GM12875 (cell line): ENCODE data around the gene ANTXRL.
"Not testable (repeated sequence)": the region's sequence is repeated elsewhere in the genome, so short reads cannot be mapped to it uniquely, and the experiment has no call there.

ENCODE experiments used
- H3K4me3 ChIP-seq: one replicate; pipeline ENCODE4 v1.5.1; 2011; ENCODE audit warnings: low read depth, low read length, control low read depth
- TF ChIP-seq, protein P1 (sequence below): IDR thresholded peaks from 2 replicates; pipeline ENCODE4 v1.5.1; 2011; ENCODE audit warnings: low read depth, mild to moderate bottlenecking, control low read depth, inconsistent platforms, low read length, moderate library complexity, borderline replicate concordance; ENCODE audit not compliant: insufficient read depth

Gene ANTXRL

GRCh38 chr10:46286991-46287693 lies at the start of gene ANTXRL:
Gene ANTXRL (plus strand): TSS chr10:46286997. CDS start chr10:46287263, 266 bp downstream.
- TF ChIP-seq, protein P1, sequence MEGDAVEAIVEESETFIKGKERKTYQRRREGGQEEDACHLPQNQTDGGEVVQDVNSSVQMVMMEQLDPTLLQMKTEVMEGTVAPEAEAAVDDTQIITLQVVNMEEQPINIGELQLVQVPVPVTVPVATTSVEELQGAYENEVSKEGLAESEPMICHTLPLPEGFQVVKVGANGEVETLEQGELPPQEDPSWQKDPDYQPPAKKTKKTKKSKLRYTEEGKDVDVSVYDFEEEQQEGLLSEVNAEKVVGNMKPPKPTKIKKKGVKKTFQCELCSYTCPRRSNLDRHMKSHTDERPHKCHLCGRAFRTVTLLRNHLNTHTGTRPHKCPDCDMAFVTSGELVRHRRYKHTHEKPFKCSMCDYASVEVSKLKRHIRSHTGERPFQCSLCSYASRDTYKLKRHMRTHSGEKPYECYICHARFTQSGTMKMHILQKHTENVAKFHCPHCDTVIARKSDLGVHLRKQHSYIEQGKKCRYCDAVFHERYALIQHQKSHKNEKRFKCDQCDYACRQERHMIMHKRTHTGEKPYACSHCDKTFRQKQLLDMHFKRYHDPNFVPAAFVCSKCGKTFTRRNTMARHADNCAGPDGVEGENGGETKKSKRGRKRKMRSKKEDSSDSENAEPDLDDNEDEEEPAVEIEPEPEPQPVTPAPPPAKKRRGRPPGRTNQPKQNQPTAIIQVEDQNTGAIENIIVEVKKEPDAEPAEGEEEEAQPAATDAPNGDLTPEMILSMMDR = no peak
- H3K4me3 ChIP-seq = no peak within 1 kb of the TSS

- no peak overlapping the region for H3K4me3 ChIP-seq
- TF ChIP-seq, protein P1 = no peak
These were observed 48.8 kb upstream of the ANTXRL start for GRCh38 chr10:46237815-46238510.

GRCh38 chr10:46239247-46239646 lies 47.5 kb upstream of the ANTXRL start:
- TF ChIP-seq, protein P1 = no peak
- no peak overlapping the region for H3K4me3 ChIP-seq

GRCh38 chr10:46239993-46240683 lies 46.7 kb upstream of the ANTXRL start:
- TF ChIP-seq, protein P1 = no peak
- no peak overlapping the region for H3K4me3 ChIP-seq

GRCh38 chr10:46240684-46241565 lies 45.9 kb upstream of the ANTXRL start:
- H3K4me3 ChIP-seq = no peak overlapping the region
- TF ChIP-seq, protein P1 = no peak

GRCh38 chr10:46245381-46245900 lies 41.4 kb upstream of the ANTXRL start:
- TF ChIP-seq, protein P1 = no peak
- H3K4me3 ChIP-seq = no peak overlapping the region

DNA sequence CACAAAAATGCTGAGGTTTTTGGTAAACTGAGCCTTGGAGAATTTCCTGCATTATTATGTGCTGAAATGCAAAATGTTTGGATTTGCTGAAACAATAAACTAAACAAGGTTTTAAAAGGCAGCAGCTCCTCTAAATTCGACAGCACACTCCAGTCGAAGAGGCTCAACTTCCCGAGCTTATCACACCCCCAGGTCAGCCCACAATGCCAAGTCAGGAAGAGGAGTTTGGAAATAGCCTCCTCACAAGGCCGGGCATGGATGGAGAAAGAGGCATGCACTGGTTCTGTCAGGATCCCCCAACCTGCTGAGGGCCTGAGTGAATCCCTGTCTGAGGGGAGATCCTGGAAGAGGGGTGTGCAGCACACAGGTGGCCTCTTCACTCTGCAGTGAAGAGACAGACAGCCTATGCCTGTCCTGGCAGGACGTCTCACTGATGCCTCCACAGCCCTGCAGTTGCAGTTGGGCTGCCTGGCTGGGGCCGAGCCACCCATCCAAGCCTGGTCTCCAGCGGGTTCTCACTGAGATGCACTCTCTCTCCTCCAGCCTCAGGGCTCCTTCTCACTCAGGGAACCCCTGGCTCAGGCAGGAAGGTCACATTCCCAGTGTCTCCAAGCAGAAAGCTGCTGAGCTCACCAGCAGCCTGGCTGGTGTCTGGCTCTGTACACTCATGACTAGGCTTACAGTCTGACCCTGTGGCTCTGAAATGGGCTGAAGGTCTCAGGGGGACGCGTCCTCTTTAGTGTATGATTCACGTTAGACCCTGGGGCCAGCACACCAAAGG lies 40.2 kb upstream of the ANTXRL start:
- not testable (repeated sequence) for H3K4me3 ChIP-seq
